Activated T-helper 1 cell treated with anti-CD3 and anti-CD28 coated beads, Interleukin-12 subunit alpha, Interleukin-12 subunit beta, Interleukin-2, Interleukin-4 antibody, amounts not matched to agents 30 ng/mL and 10 ng/mL and 1 ng/mL, durations not matched to agents 14 hours and 24 hours and 36 hours (primary cell): ENCODE measurements around the gene HES4. TPM values are rescaled to one million over a fixed set of nuclear protein-coding genes. Genes with fewer than 3 reads are reported as not detected.

Experiments
- DNase-seq: peaks from one replicate; pipeline ENCODE4 v3.0.0; 2021; ENCODE audit warnings: low spot score
- H3K27ac Mint-ChIP-seq: one replicate; pipeline ENCODE4 v1.8.0; 2021; ENCODE audit warnings: mild to moderate bottlenecking, mixed read lengths
- H3K27me3 Mint-ChIP-seq: one replicate; pipeline ENCODE4 v1.8.0; 2022; ENCODE audit warnings: mild to moderate bottlenecking, moderate library complexity, mixed read lengths; ENCODE audit not compliant: insufficient read depth
- H3K36me3 Mint-ChIP-seq: one replicate; pipeline ENCODE4 v1.8.0; 2021; ENCODE audit warnings: low read depth, mixed read lengths
- H3K4me1 Mint-ChIP-seq: one replicate; pipeline ENCODE4 v1.8.0; 2021; ENCODE audit warnings: low read depth, mixed read lengths
- H3K4me3 Mint-ChIP-seq: one replicate; pipeline ENCODE4 v1.8.0; 2021; ENCODE audit warnings: mild to moderate bottlenecking, moderate library complexity, mixed read lengths
- H3K9me3 Mint-ChIP-seq: one replicate; pipeline ENCODE4 v1.8.0; 2021; ENCODE audit warnings: mixed read lengths
- intact Hi-C: fragments of 100-400 bp; cut with micrococcal nuclease; formaldehyde crosslinking; loops from one replicate; pipeline ENCODE4 v1.15.1; 2024
- total RNA-seq: library from RNA; stranded (reverse); gene quantifications from 2 replicates; pipeline ENCODE4 v1.2.3, GENCODE V29; 2022

HES4 gene, protein sequence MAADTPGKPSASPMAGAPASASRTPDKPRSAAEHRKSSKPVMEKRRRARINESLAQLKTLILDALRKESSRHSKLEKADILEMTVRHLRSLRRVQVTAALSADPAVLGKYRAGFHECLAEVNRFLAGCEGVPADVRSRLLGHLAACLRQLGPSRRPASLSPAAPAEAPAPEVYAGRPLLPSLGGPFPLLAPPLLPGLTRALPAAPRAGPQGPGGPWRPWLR
- 1.8 and 2.9 TPM in 2 replicates for total RNA-seq

DNA sequence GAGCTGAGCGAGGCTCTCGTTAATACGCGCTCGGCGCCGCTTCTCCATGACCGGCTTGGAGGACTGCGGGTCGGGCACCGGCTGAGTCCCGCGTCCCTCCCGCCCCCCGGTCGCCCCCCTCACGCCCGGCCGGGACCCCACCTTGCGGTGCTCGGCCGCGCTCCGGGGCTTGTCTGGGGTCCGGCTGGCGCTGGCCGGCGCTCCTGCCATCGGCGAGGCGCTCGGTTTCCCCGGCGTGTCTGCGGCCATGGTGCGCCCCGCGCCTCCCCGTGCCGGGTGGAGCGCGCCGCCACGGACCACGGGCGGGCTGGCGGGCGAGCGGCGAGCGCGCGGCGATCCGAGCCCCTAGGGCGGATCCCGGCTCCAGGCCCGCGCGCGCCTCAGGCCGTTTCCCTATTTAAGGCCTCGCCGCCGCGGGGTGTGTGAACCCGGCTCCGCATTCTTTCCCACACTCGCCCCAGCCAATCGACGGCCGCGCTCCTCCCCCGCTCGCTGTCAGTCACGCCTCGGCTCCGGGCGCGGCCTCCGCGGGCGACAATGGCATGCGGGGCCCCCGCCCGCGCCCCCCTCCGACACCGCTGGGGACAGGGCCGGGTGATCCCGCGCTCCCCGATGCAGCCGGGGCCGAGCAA is at the start of gene HES4:
Gene HES4, minus strand, starts transcription at position 373 of the 632 bp plus-strand sequence. Its CDS starts 124 bp downstream, at position 249.
- intact Hi-C loops: loop anchor here (1.0 to 2.0 kb wide), 3 partner anchors 13 to 116 kb away; partner anchors contain the start of genes C1orf159 and ISG15

DNA sequence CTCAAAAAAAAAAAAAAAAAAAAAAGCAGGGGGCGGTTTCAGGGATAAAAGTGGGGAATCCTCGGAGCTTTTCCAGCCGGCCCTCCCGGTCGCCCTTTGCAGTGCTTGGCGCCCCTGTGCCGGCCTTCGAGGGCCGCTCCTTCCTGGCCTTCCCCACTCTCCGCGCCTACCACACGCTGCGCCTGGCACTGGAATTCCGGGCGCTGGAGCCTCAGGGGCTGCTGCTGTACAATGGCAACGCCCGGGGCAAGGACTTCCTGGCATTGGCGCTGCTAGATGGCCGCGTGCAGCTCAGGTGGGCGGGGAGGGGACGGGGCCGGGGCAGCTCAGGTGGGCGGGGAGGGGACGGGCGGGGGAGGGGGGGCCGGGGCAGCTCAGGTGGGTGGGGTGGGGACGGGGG is 48.9 kb upstream of the HES4 start:
- Mint-ChIP-seq H3K27me3 (no peaks in the 10 kb centered on the region), H3K4me3 (no peak overlapping the region), H3K4me1 (no peaks in the 10 kb centered on the region), H3K9me3 (no peaks in the 10 kb centered on the region), H3K27ac (no peak overlapping the region), H3K36me3 (no peaks in the 10 kb centered on the region)
- no peak for DNase-seq
- intact Hi-C loops: no loop called here

More for the DNA sequence above, at the start of gene HES4:
- Mint-ChIP-seq H3K36me3 (no peaks in the 10 kb centered on the region), H3K4me1 (peaks cover 5% of the 10 kb centered on the region), H3K4me3 (peak within 1 kb of the TSS; percentile 66), H3K9me3 (no peaks in the 10 kb centered on the region), H3K27ac (peak within 1 kb of the TSS; percentile 78), H3K27me3 (peaks cover 33% of the 10 kb centered on the region)
- DNase-seq: peak; percentile 45

DNA sequence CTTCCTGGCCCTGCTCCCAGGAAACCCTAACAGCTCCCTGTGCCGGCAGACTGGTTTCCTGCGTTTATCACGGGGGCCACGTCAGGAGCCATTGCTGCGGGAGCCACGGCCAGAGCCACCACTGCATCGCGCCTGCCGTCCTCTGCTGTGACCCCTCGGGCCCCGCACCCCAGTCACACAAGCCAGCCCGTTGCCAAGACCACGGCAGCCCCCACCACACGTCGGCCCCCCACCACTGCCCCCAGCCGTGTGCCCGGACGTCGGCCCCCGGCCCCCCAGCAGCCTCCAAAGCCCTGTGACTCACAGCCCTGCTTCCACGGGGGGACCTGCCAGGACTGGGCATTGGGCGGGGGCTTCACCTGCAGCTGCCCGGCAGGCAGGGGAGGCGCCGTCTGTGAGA is 48.1 kb upstream of the HES4 start:
- Mint-ChIP-seq H3K27ac (no peak overlapping the region), H3K27me3 (no peaks in the 10 kb centered on the region), H3K4me1 (no peaks in the 10 kb centered on the region), H3K9me3 (no peaks in the 10 kb centered on the region), H3K36me3 (peaks cover 3% of the 10 kb centered on the region), H3K4me3 (no peak overlapping the region)
- no peak for DNase-seq
- intact Hi-C loops: no loop called here

DNA sequence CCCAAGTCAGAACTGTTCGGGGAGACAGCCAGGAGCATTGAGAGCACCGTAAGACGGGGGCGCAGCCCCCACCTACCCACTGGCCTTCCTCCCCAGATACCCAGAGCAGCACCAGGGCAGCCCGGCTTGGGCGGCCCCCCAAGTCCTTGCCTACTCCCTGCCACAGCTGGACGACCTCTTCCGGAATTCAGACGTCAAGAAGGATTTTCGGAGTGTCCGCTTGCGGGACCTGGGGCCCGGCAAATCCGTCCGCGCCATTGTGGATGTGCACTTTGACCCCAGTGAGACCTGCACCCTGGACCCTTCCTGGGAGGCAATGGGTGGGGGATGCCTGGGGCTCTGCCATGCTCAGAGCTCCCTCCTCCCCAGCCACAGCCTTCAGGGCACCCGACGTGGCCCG is 47.5 kb upstream of the HES4 start:
- no peak for DNase-seq
- H3K9me3 Mint-ChIP-seq: no peaks in the 10 kb centered on the region
- no peak overlapping the region for H3K4me3 Mint-ChIP-seq
- H3K36me3 Mint-ChIP-seq: peaks cover 3% of the 10 kb centered on the region
- no peaks in the 10 kb centered on the region for H3K27me3 Mint-ChIP-seq
- no peak overlapping the region for H3K27ac Mint-ChIP-seq
- intact Hi-C loops: no loop called here
- no peaks in the 10 kb centered on the region for H3K4me1 Mint-ChIP-seq

DNA sequence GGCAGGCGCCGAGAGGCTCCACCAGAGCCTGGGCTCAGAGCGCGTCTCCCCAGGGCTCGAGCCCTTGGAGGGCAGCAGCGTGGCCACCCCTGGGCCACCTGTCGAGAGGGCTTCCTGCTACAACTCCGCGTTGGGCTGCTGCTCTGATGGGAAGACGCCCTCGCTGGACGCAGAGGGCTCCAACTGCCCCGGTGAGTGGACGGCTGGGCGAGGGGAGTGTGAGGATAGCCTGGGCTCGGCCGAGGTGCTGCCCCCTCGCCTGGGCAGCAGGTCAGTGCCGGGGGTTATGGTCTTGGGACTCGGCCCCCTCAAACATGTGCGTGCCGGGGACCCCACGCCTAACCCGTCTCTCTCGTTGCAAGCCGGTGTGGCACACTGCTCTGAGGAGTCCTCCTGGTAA is 46.9 kb upstream of the HES4 start:
- Mint-ChIP-seq H3K27me3 (no peaks in the 10 kb centered on the region), H3K4me3 (no peak overlapping the region), H3K36me3 (peaks cover 3% of the 10 kb centered on the region), H3K4me1 (no peaks in the 10 kb centered on the region), H3K27ac (no peak overlapping the region), H3K9me3 (no peaks in the 10 kb centered on the region)
- intact Hi-C loops: no loop called here
- DNase-seq: no peak

DNA sequence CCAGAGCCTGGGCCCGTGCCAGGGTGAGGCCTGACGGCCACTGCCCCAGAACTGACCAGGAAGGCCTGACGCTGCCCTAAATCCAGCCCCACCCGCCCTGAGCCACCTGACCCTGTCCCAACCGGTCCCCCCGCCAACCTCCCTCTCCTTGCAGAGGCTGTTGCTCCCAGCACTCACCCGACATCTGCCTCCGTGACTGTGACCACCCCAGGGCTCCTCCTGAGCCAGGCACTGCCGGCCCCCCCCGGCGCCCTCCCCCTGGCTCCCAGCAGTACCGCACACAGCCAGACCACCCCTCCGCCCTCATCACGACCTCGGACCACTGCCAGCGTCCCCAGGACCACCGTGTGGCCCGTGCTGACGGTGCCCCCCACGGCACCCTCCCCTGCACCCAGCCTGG is 46.3 kb upstream of the HES4 start:
- intact Hi-C loops: no loop called here
- no peaks in the 10 kb centered on the region for H3K9me3 Mint-ChIP-seq
- H3K27me3 Mint-ChIP-seq: no peaks in the 10 kb centered on the region
- H3K4me3 Mint-ChIP-seq: no peak overlapping the region
- no peaks in the 10 kb centered on the region for H3K4me1 Mint-ChIP-seq
- no peak overlapping the region for H3K27ac Mint-ChIP-seq
- DNase-seq: no peak
- H3K36me3 Mint-ChIP-seq: peaks cover 3% of the 10 kb centered on the region

DNA sequence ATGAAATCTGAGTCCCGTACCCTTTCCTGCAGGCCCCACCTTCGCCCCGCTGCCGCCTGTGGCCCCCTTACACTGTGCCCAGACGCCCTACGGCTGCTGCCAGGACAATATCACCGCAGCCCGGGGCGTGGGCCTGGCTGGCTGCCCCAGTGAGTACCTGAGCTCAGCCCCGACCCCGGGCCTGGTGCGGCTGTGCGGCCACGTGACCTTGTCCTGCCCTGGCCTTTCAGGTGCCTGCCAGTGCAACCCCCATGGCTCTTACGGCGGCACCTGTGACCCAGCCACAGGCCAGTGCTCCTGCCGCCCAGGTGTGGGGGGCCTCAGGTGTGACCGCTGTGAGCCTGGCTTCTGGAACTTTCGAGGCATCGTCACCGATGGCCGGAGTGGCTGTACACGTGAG is 45.2 kb upstream of the HES4 start:
- DNase-seq: no peak
- H3K4me1 Mint-ChIP-seq: no peaks in the 10 kb centered on the region
- no peak overlapping the region for H3K27ac Mint-ChIP-seq
- intact Hi-C loops: no loop called here
- H3K27me3 Mint-ChIP-seq: no peaks in the 10 kb centered on the region
- peaks cover 3% of the 10 kb centered on the region for H3K36me3 Mint-ChIP-seq
- no peak overlapping the region for H3K4me3 Mint-ChIP-seq
- H3K9me3 Mint-ChIP-seq: no peaks in the 10 kb centered on the region

DNA sequence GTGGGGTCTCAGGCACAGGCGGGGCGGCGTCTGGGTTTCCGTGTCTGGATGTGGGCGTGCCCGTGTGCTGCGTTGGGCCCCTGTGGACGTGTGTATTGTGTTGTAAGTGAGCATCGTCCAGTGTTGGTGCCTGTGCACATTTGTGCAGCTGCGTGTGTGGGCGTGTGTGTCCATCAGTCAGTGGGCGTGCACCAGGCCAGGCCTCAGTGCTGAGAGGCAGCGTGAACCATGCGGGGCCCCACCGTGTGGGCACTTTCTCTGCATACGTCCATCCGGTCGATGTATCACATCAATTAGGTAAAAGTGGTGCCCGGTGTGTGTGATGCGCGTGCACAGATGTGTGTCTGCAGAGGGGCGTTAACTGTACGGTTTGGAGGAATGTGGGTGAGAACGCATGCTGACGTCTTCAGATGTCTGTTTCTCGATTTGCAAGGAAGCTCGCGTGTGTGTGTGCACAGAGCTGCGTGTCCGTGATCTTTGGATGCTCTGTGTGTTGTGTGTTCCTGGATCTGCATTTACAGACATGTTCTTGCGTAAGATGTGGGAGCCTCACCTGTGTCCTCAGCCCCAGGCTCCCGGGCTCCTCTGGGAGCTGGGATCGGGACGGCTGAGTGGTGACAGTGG is 44.7 kb upstream of the HES4 start:
- DNase-seq: no peak
- intact Hi-C loops: no loop called here
- Mint-ChIP-seq H3K4me1 (peaks cover 2% of the 10 kb centered on the region), H3K9me3 (no peaks in the 10 kb centered on the region), H3K36me3 (peaks cover 3% of the 10 kb centered on the region), H3K27me3 (peaks cover 2% of the 10 kb centered on the region), H3K27ac (no peak overlapping the region), H3K4me3 (no peak overlapping the region)

DNA sequence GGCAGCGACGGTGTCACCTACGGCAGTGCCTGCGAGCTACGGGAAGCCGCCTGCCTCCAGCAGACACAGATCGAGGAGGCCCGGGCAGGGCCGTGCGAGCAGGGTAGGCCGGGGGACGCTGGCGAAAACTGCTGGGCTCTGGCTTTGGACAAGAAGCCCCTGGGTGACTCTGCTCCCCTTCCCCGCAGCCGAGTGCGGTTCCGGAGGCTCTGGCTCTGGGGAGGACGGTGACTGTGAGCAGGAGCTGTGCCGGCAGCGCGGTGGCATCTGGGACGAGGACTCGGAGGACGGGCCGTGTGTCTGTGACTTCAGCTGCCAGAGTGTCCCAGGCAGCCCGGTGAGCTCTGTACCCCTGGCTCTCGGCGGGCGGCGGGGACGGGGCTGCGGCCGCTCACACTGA is 44.0 kb upstream of the HES4 start:
- peaks cover 8% of the 10 kb centered on the region for H3K4me1 Mint-ChIP-seq
- H3K27ac Mint-ChIP-seq: no peak overlapping the region
- no peaks in the 10 kb centered on the region for H3K9me3 Mint-ChIP-seq
- no peak overlapping the region for H3K4me3 Mint-ChIP-seq
- peaks cover 6% of the 10 kb centered on the region for H3K27me3 Mint-ChIP-seq
- no peak for DNase-seq
- intact Hi-C loops: no loop called here
- peaks cover 3% of the 10 kb centered on the region for H3K36me3 Mint-ChIP-seq

DNA sequence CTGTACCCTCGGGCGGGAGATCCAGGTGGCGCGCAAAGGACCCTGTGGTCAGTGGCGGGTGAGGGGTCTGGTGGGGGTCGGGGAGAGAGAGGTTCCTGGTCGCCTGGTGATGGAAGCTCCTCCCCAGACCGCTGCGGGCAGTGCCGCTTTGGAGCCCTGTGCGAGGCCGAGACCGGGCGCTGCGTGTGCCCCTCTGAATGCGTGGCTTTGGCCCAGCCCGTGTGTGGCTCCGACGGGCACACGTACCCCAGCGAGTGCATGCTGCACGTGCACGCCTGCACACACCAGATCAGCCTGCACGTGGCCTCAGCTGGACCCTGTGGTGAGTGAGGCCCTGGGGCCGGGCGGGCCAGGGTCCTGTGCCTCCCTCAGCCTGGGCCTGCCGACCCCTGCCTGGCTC is 43.5 kb upstream of the HES4 start:
- intact Hi-C loops: no loop called here
- peaks cover 3% of the 10 kb centered on the region for H3K36me3 Mint-ChIP-seq
- no peak overlapping the region for H3K27ac Mint-ChIP-seq
- peaks cover 10% of the 10 kb centered on the region for H3K27me3 Mint-ChIP-seq
- no peak overlapping the region for H3K4me3 Mint-ChIP-seq
- peaks cover 14% of the 10 kb centered on the region for H3K4me1 Mint-ChIP-seq
- no peaks in the 10 kb centered on the region for H3K9me3 Mint-ChIP-seq
- DNase-seq: no peak

DNA sequence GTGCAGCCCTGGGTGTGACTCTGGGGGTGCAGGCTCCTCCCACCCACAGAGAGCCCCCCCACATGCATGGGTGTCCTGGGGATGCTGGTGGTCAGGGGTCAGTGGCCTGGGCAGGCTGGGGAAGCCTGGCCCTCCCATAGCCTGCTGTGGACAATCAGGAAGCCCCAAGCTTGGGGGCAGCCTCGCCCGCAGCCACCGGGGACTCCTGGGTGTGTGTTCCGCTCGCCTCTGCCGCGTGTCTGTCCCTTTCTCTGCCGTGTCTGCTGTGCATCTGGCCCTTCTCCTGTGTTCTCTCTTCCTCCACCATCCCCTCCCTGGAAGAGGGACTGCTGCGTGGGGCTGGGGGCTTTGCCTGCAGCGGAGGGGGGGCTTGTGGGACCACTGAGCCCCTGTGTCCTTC is 42.9 kb upstream of the HES4 start:
- intact Hi-C loops: no loop called here
- H3K4me3 Mint-ChIP-seq: peak overlapping the region; percentile 37
- H3K9me3 Mint-ChIP-seq: no peaks in the 10 kb centered on the region
- H3K36me3 Mint-ChIP-seq: peaks cover 3% of the 10 kb centered on the region
- H3K4me1 Mint-ChIP-seq: peaks cover 14% of the 10 kb centered on the region
- H3K27ac Mint-ChIP-seq: no peak overlapping the region
- DNase-seq: no peak
- peaks cover 13% of the 10 kb centered on the region for H3K27me3 Mint-ChIP-seq

DNA sequence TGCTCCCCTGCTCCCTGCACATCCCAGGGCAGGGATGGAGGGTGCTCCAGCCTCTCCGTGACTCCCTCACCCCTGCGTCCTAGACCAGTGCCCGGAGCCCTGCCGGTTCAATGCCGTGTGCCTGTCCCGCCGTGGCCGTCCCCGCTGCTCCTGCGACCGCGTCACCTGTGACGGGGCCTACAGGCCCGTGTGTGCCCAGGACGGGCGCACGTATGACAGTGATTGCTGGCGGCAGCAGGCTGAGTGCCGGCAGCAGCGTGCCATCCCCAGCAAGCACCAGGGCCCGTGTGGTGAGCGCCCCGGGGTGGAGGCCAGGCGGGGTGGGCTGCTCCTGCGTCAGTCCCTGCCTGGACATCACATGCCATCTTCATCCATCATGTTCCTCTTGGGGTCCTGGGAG is 42.0 kb upstream of the HES4 start:
- no peak for DNase-seq
- no peak overlapping the region for H3K27ac Mint-ChIP-seq
- peaks cover 15% of the 10 kb centered on the region for H3K27me3 Mint-ChIP-seq
- peaks cover 14% of the 10 kb centered on the region for H3K4me1 Mint-ChIP-seq
- intact Hi-C loops: loop anchor here (2.0 kb wide), 1 partner anchor 27 kb away; no protein-coding TSS in a partner anchor
- no peaks in the 10 kb centered on the region for H3K9me3 Mint-ChIP-seq
- H3K4me3 Mint-ChIP-seq: no peak overlapping the region
- H3K36me3 Mint-ChIP-seq: peaks cover 3% of the 10 kb centered on the region

DNA sequence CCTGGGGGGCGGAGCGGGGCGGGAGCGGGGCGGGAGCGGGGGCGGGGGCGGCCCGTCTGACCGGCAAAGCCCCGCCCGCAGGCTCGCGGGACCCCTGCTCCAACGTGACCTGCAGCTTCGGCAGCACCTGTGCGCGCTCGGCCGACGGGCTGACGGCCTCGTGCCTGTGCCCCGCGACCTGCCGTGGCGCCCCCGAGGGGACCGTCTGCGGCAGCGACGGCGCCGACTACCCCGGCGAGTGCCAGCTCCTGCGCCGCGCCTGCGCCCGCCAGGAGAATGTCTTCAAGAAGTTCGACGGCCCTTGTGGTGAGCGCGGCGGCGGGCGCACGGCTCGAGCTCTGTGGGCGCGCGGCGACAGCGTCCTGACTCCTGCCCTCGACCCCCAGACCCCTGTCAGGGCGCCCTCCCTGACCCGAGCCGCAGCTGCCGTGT is 41.2 kb upstream of the HES4 start:
- Mint-ChIP-seq H3K27me3 (peaks cover 15% of the 10 kb centered on the region), H3K36me3 (peaks cover 3% of the 10 kb centered on the region)
- DNase-seq: no peak

More for the DNA sequence above, 41.2 kb upstream of the HES4 start:
- Mint-ChIP-seq H3K9me3 (no peaks in the 10 kb centered on the region), H3K4me3 (no peak overlapping the region), H3K4me1 (peaks cover 14% of the 10 kb centered on the region), H3K27ac (no peak overlapping the region)
- intact Hi-C loops: loop anchor here (2.0 kb wide), 1 partner anchor 28 kb away; no protein-coding TSS in a partner anchor
